B cell (primary cell): Measurements from ENCODE around the gene ZNF23.

Experiments used
- EZH2 ChIP-seq: IDR thresholded peaks from 2 replicates; pipeline ENCODE4 v1.6.1; 2012; ENCODE audit warnings: borderline replicate concordance, low read depth, mild to moderate bottlenecking, moderate library complexity, low read length; ENCODE audit not compliant: insufficient read depth, poor library complexity, severe bottlenecking
- TF ChIP-seq, protein P1 (sequence below): fragments of 200-600 bp; IDR thresholded peaks from one replicate; pipeline ENCODE4 v1.8.0; 2022; ENCODE audit warnings: antibody characterized with exemption, mild to moderate bottlenecking

DNA sequence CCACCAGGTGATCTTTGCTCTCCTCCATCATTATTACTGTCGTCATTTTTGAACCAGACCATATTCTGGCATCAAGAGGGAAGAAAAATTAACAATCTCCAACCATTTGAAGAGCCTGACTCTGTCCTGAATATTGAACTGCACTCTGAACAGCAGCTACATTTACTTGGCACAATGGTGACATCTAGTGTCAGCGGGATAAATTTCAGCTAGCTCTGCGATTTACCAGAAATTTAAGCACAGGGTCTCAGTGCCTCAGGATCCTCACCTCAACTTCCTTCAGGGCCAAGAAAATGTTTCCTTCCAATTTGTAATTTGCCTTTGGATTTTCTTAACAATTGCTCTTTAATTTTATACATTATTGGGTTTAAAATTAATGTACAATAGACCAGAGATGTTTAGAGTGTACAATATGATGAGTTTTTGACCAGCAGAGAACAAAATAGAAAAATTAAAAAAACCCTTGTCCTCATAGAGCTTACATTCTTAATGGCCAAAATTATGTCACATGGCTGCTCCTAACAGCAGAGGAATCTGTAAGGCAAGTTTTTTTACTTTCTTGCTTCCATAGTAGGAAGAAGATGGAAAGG, 37.8 kb upstream of the ZNF23 start:
- TF ChIP-seq, protein P1, sequence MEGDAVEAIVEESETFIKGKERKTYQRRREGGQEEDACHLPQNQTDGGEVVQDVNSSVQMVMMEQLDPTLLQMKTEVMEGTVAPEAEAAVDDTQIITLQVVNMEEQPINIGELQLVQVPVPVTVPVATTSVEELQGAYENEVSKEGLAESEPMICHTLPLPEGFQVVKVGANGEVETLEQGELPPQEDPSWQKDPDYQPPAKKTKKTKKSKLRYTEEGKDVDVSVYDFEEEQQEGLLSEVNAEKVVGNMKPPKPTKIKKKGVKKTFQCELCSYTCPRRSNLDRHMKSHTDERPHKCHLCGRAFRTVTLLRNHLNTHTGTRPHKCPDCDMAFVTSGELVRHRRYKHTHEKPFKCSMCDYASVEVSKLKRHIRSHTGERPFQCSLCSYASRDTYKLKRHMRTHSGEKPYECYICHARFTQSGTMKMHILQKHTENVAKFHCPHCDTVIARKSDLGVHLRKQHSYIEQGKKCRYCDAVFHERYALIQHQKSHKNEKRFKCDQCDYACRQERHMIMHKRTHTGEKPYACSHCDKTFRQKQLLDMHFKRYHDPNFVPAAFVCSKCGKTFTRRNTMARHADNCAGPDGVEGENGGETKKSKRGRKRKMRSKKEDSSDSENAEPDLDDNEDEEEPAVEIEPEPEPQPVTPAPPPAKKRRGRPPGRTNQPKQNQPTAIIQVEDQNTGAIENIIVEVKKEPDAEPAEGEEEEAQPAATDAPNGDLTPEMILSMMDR = peak; percentile 91
- no peak for TF ChIP-seq EZH2
